Stimulated activated CD4-positive, alpha-beta T cell treated with anti-CD3 and anti-CD28 coated beads, Interleukin-12 subunit alpha, Interleukin-12 subunit beta, amount 100 ng/mL, for 24 hours (primary cell): ENCODE results near the gene SRRT.
"Not testable (repeated sequence)": the region's sequence is repeated elsewhere in the genome, so short reads cannot be mapped to it uniquely, and the experiment has no call there.

Experiments used
- DNase-seq, 2 experiments: peaks; one replicate each; pipeline ENCODE4 v3.0.0-alpha.2; 2020; ENCODE audit warnings: low read depth in 2 of 2

The SRRT gene

DNA sequence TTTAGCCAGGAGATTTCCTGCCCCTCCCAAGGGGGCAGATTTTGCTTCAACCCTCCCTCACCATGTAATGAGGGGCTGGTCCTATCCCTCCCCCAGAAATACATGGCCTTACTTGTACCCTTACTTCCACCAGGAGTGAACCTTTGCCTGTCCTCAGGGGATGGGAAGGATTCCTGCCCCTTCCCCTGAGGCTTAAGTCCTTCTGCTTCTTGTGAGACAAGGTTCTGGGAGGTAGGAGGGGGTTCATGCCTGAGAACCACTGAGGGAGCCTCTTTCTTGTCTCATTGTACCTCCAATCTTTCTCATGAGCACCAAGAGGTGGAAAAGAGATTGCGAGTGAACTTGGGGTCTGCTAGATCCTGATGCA, 54.9 kb downstream of the SRRT start:
- DNase-seq: no peak

DNA sequence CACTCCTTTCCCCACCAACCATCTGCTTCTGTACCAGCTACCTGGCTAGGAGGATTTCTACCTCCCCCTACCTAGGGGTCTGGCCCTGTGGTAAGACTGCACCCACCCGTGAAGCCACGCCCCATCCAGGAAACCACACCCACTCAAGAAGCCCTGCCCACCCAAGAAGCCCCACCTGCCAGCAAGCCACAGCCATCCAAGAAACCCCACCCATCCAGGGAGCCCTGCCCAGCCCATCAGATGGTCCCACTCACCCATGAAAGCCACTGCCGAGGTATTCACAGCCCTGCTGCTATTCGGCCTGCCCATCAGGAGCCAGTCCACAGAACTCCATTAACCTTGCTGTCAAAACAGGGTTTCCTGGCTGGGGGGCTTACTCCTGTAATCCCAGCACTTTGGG, 58.8 kb downstream of the SRRT start:
- no peak for DNase-seq

DNA sequence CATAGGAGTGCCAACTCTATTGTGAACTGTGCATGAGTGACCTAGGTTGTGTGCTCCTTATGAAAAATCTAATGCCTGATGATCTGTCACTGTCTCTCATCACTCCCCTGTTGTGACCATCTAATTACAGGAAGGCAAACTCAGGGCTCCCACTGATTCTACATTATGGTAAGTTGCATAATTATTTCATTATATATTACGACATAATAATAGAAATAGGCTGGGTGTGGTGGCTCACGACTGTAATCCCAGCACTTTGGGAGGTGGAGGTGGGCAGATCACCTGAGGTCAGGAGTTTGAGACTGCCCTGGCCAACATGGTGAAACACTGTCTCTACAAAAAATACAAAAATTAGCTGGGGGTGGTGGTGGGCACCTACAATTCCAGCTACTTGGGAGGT, 60.5 kb downstream of the SRRT start:
- DNase-seq: not testable (repeated sequence)

DNA sequence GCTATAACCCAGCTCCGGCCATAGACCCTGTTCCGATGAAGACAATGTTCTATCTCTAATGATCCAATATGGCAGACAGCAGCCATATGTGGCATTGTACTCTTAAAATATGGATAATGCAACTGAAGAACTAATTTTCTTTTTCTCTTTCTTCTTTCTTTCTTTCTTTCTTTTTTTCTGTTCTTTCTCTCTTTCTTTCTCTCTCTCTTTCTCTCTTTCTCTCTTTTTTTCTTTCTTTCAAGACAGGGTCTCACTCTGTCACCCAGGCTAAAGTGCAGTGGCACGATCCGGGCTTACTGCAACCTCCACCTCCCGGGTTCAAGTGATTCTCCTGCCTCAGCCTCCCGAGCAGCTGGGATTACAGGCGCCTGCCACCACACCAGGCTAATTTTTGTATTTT, 61.3 kb downstream of the SRRT start:
- DNase-seq: not testable (repeated sequence)
